SK-N-SH (cell line): ENCODE measurements around the gene ADD3. TPM values are rescaled to one million over a fixed set of nuclear protein-coding genes. Genes with fewer than 3 reads are reported as not detected.
A peak's percentile ranks its signal among the peaks of the same experiment; 100 is the strongest.

Source experiments
- CTCF ChIA-PET: fragments of 300-600, 350-600 bp; formaldehyde crosslinking; extraction: SDS; loops from one replicate; lab custom pipeline; 2021; lab: Yijun Ruan, JAX
- POLR2A ChIA-PET: fragments of 350-600 bp; sonication (Branson Sonifier 250); formaldehyde crosslinking; extraction: SDS; loops from one replicate; lab custom pipeline; 2020; ENCODE audit warnings: antibody characterized with exemption, inconsistent platforms; lab: Yijun Ruan, JAX
- DNase-seq: peaks from one replicate; pipeline ENCODE4 v3.0.0; 2012
- H2AFZ ChIP-seq: fragments of 200-600 bp; sonication (generic); 2 replicates; pipeline ENCODE4 v1.8.1; 2016; ENCODE audit warnings: antibody characterized with exemption, mild to moderate bottlenecking, low read depth
- H3F3A ChIP-seq: fragments of 200-600 bp; sonication (generic); replicated peaks from 2 replicates; pipeline ENCODE3; 2016; ENCODE audit warnings: antibody characterized with exemption, mild to moderate bottlenecking; ENCODE audit not compliant: insufficient read depth
- H3K27ac ChIP-seq, 2 experiments: fragments of 200-500 bp in 1 of 2; fragments of 200-600 bp in 1 of 2; sonication (Bioruptor generic) in 1 of 2; sonication (generic), shearing (Covaris generic) in 1 of 2; 2 replicates each; pipeline versions ENCODE4 v1.5.1 to v1.6.1; 2014 to 2016; ENCODE audit warnings: low read depth in 2 of 2, inconsistent platforms in 1 of 2, low read length in 1 of 2, mild to moderate bottlenecking in 1 of 2, mixed read lengths in 1 of 2
- H3K27me3 ChIP-seq: fragments of 200-600 bp; sonication (generic), shearing (Covaris generic); 2 replicates; pipeline ENCODE4 v1.6.1; 2016; ENCODE audit warnings: mixed run types; ENCODE audit not compliant: insufficient read depth
- H3K36me3 ChIP-seq, 2 experiments: fragments of 200-500 bp in 1 of 2; fragments of 200-600 bp in 1 of 2; sonication (Bioruptor generic) in 1 of 2; sonication (generic) in 1 of 2; replicated peaks in 1 of 2; 2 replicates each; pipeline versions ENCODE3 to v1.5.1; 2014 to 2016; ENCODE audit warnings: low read length in 1 of 2, mild to moderate bottlenecking in 1 of 2; ENCODE audit not compliant: insufficient read depth in 2 of 2, control insufficient read depth in 1 of 2
- H3K4me1 ChIP-seq, 2 experiments: fragments of 200-500 bp in 1 of 2; fragments of 200-600 bp in 1 of 2; sonication (Bioruptor generic) in 1 of 2; sonication (generic), shearing (Covaris generic) in 1 of 2; 2 replicates each; pipeline versions ENCODE4 v1.5.1 to v1.6.1; 2014 to 2016; ENCODE audit warnings: low read depth in 1 of 2, low read length in 1 of 2, mixed run types in 1 of 2; ENCODE audit not compliant: insufficient read depth in 2 of 2, control insufficient read depth in 1 of 2
- H3K4me2 ChIP-seq: fragments of 200-600 bp; sonication (generic), shearing (Covaris generic); 2 replicates; pipeline ENCODE4 v1.6.1; 2017; ENCODE audit warnings: mixed run types
- H3K4me3 ChIP-seq, 2 experiments: fragments of 200-500 bp in 1 of 2; fragments of 200-600 bp in 1 of 2; sonication (Bioruptor generic) in 1 of 2; sonication (generic), shearing (Covaris generic) in 1 of 2; 2 replicates each; pipeline versions ENCODE4 v1.5.1 to v1.8.1; 2014 to 2016; ENCODE audit warnings: low read depth in 2 of 2, inconsistent platforms in 1 of 2, low read length in 1 of 2, mild to moderate bottlenecking in 1 of 2, mixed read lengths in 1 of 2, moderate library complexity in 1 of 2
- H3K79me2 ChIP-seq: fragments of 200-600 bp; sonication (generic); 2 replicates; pipeline ENCODE4 v1.8.1; 2017; ENCODE audit warnings: mild to moderate bottlenecking; ENCODE audit not compliant: insufficient read depth
- H3K9ac ChIP-seq: fragments of 200-600 bp; sonication (generic); 2 replicates; pipeline ENCODE4 v1.6.1; 2017; ENCODE audit warnings: mixed run types
- H3K9me2 ChIP-seq: fragments of 200-600 bp; sonication (generic); 2 replicates; pipeline ENCODE4 v1.6.1; 2017; ENCODE audit warnings: mixed run types
- H3K9me3 ChIP-seq: fragments of 200-600 bp; sonication (generic); 2 replicates; pipeline ENCODE4 v1.6.1; 2017; ENCODE audit warnings: mixed run types, mild to moderate bottlenecking, moderate library complexity
- H4K20me1 ChIP-seq: fragments of 200-600 bp; sonication (generic); 2 replicates; pipeline ENCODE4 v1.6.1; 2017; ENCODE audit warnings: mild to moderate bottlenecking, mixed run types; ENCODE audit not compliant: insufficient read depth
- CHD2 ChIP-seq: fragments of 150-350 bp; IDR thresholded peaks from 2 replicates; pipeline ENCODE4 v1.6.1; 2018; ENCODE audit warnings: low read length; ENCODE audit not compliant: partially characterized antibody
- ELF1 ChIP-seq: IDR thresholded peaks from 2 replicates; pipeline ENCODE4 v1.4.0; 2012
- EZH2phosphoT487 ChIP-seq: fragments of 200-600 bp; sonication (generic); IDR thresholded peaks from 2 replicates; pipeline ENCODE4 v1.6.1; 2017; ENCODE audit warnings: low read depth, mixed run types, mild to moderate bottlenecking, antibody characterized with exemption, moderate library complexity, borderline replicate concordance
- FOSL2 ChIP-seq: IDR thresholded peaks from 2 replicates; pipeline ENCODE4 v1.4.0; 2012; ENCODE audit warnings: low read depth, mild to moderate bottlenecking, moderate library complexity, borderline replicate concordance
- FOXJ3 ChIP-seq: sonication (generic); formaldehyde crosslinking; IDR thresholded peaks from 2 replicates; pipeline ENCODE4 v1.5.1; 2020; ENCODE audit warnings: mild to moderate bottlenecking, missing genetic modification reagents
- FOXM1 ChIP-seq: IDR thresholded peaks from 2 replicates; pipeline ENCODE4 v1.4.0; 2012; ENCODE audit warnings: low read depth, mild to moderate bottlenecking
- GATA2 ChIP-seq: sonication (generic); formaldehyde crosslinking; IDR thresholded peaks from 2 replicates; pipeline ENCODE4 v1.5.0; 2020; ENCODE audit warnings: mild to moderate bottlenecking, missing genetic modification reagents
- IRF3 ChIP-seq: fragments of 150-350 bp; IDR thresholded peaks from 2 replicates; pipeline ENCODE4 v1.6.1; 2016; ENCODE audit warnings: mild to moderate bottlenecking, low read depth, low read length
- PBX3 ChIP-seq: IDR thresholded peaks from 2 replicates; pipeline ENCODE4; 2012
- RAD21 ChIP-seq: IDR thresholded peaks from 2 replicates; pipeline ENCODE4 v1.6.1; 2012; ENCODE audit warnings: mild to moderate bottlenecking, low read length
- REST ChIP-seq: IDR thresholded peaks from 2 replicates; pipeline ENCODE4 v1.6.1; 2012; ENCODE audit warnings: mild to moderate bottlenecking, low read depth, low read length, moderate library complexity
- RFX5 ChIP-seq: IDR thresholded peaks from 2 replicates; pipeline ENCODE4 v1.6.1; 2012; ENCODE audit warnings: mild to moderate bottlenecking, improper control_type of control experiment, low read length
- RXRA ChIP-seq: IDR thresholded peaks from 2 replicates; pipeline ENCODE4 v1.4.0; 2012; ENCODE audit warnings: low read depth, mild to moderate bottlenecking, borderline replicate concordance
- SIN3A ChIP-seq: IDR thresholded peaks from 2 replicates; pipeline ENCODE4 v1.6.1; 2012; ENCODE audit warnings: low read depth, mild to moderate bottlenecking, low read length, moderate library complexity, borderline replicate concordance
- TEAD4 ChIP-seq: IDR thresholded peaks from 2 replicates; pipeline ENCODE4 v1.4.0; 2012; ENCODE audit warnings: mild to moderate bottlenecking, borderline replicate concordance; ENCODE audit not compliant: insufficient read depth
- USF1 ChIP-seq: IDR thresholded peaks from 2 replicates; pipeline ENCODE4 v1.4.0; 2012; ENCODE audit warnings: low read depth, borderline replicate concordance
- ZBTB33 ChIP-seq: IDR thresholded peaks from 2 replicates; pipeline ENCODE4 v1.4.0; 2012; ENCODE audit warnings: low read depth, borderline replicate concordance
- WGBS: methylation state at CpG from one replicate; pipeline ENCODE4 v1.1.6; 2017; ENCODE audit warnings: low lambda C conversion rate; 5-methylcytosine and 5-hydroxymethylcytosine counted together
- polyA plus RNA-seq, 3 experiments: library from polyadenylated mRNA; depleted of rRNA; stranded (reverse); fragments of >200 nt; gene quantifications; 2 replicates each; pipeline ENCODE4 v1.2.3, GENCODE V29; 2012

Gene ADD3
- polyA plus RNA-seq, 1 of the 3 experiments (the other 2 are of a cell fraction) = 27.6 TPM

- Histone ChIP-seq H3K4me3 (no peak overlapping the region), H3K9me3 (no peaks in the 10 kb centered on the region), H4K20me1 (peaks cover 4% of the 10 kb centered on the region; the same call in 1 of the 2 replicates), H3K27ac (peak overlapping the region in 1 of 2 experiments; percentile 53; a peak in 2 of 4 replicates), H3K9me2 (no peaks in the 10 kb centered on the region), H2AFZ (no peak overlapping the region), H3K9ac (no peak overlapping the region), H3K79me2 (peaks cover 75% of the 10 kb centered on the region), H3K36me3 (no peaks in the 10 kb centered on the region), H3F3A (peaks cover 12% of the 10 kb centered on the region), H3K4me2 (peak overlapping the region; percentile 21; the same call in 1 of the 2 replicates), H3K4me1 (peaks cover 27 to 33% of the 10 kb centered on the region in 2 experiments; a peak in 3 of 4 replicates), H3K27me3 (no peaks in the 10 kb centered on the region)
- DNase-seq = no peak
- TF ChIP-seq RAD21 (no peak), FOXJ3 (CRISPR knock-in tag) (no peak), ZBTB33 (no peak), RXRA (no peak), PBX3 (no peak), GATA2 (CRISPR knock-in tag) (no peak), FOXM1 (no peak), CHD2 (no peak), IRF3 (no peak), ELF1 (no peak), REST (no peak), EZH2phosphoT487 (no peak), RFX5 (no peak), FOSL2 (no peak), USF1 (no peak), TEAD4 (no peak), SIN3A (no peak)
- POLR2A ChIA-PET = no interaction called here
- 94% methylated on average over 9 of the region's 9 CpGs for WGBS
- CTCF ChIA-PET = interaction anchor here (0.8 to 1.6 kb wide), 6 partner anchors 10 to 151 kb away, joined by 3 to 7 read pairs (median 3); no protein-coding TSS in a partner anchor
These were observed 27.5 kb downstream of the ADD3 start for GRCh38 chr10:110035070-110035921.
